WTC11 (cell line): Measurements from ENCODE around the gene CCDC178. TPM values are rescaled to one million over a fixed set of nuclear protein-coding genes. Genes with fewer than 3 reads are reported as not detected.

ENCODE experiments used
- ATAC-seq: fragments of 200-7000 bp; cut with Tn5 transposase; 2 replicates; pipeline ENCODE4 v1.10.0; 2021; ENCODE audit warnings: mild to moderate bottlenecking, moderate library complexity
- CTCF ChIA-PET: fragments of 300-600 bp; sonication (Branson Sonifier 250); formaldehyde crosslinking; loops from one replicate; lab custom pipeline; 2021; ENCODE audit warnings: antibody characterized with exemption; lab: Charles Lee
- POLR2A ChIA-PET: fragments of 350-600 bp; sonication (Branson Sonifier 250); formaldehyde crosslinking; loops from one replicate; lab custom pipeline; 2021; ENCODE audit warnings: antibody characterized with exemption; lab: Charles Lee
- DNase-seq: peaks from one replicate; pipeline ENCODE4 v3.0.0; 2021; ENCODE audit warnings: low spot score
- H3K27ac Mint-ChIP-seq: 2 replicates; pipeline ENCODE4 v1.8.0; 2021; ENCODE audit warnings: mixed read lengths
- H3K27me3 Mint-ChIP-seq: 2 replicates; pipeline ENCODE4 v1.8.0; 2021; ENCODE audit warnings: low read depth, mild to moderate bottlenecking, moderate library complexity, mixed read lengths
- H3K36me3 Mint-ChIP-seq: 2 replicates; pipeline ENCODE4 v1.8.0; 2021; ENCODE audit warnings: mixed read lengths
- H3K4me1 Mint-ChIP-seq: 2 replicates; pipeline ENCODE4 v1.8.0; 2022; ENCODE audit warnings: mixed read lengths
- H3K4me3 Mint-ChIP-seq: 2 replicates; pipeline ENCODE4 v1.8.0; 2021; ENCODE audit warnings: mild to moderate bottlenecking, moderate library complexity, mixed read lengths
- H3K9me3 Mint-ChIP-seq: 2 replicates; pipeline ENCODE4 v1.8.0; 2021; ENCODE audit warnings: mixed read lengths
- AFF4 ChIP-seq: sonication (generic); formaldehyde crosslinking; IDR thresholded peaks from 2 replicates; pipeline ENCODE4 v1.8.1; 2023; ENCODE audit warnings: mild to moderate bottlenecking, missing genetic modification reagents, borderline replicate concordance
- ATF1 ChIP-seq: sonication (generic); formaldehyde crosslinking; IDR thresholded peaks from 2 replicates; pipeline ENCODE4 v1.8.1; 2023; ENCODE audit warnings: mild to moderate bottlenecking, moderate library complexity, missing genetic modification reagents
- CREM ChIP-seq: sonication (generic); formaldehyde crosslinking; IDR thresholded peaks from 2 replicates; pipeline ENCODE4 v1.8.1; 2022; ENCODE audit warnings: mild to moderate bottlenecking, missing genetic modification reagents, moderate library complexity
- CTCF ChIP-seq: fragments of 200-600 bp; IDR thresholded peaks from 2 replicates; pipeline ENCODE4 v1.8.0; 2022; ENCODE audit warnings: antibody characterized with exemption
- E2F4 ChIP-seq: sonication (generic); formaldehyde crosslinking; IDR thresholded peaks from 2 replicates; pipeline ENCODE4 v1.8.1; 2022; ENCODE audit warnings: low read depth, mild to moderate bottlenecking, moderate library complexity, missing genetic modification reagents, borderline replicate concordance
- FOXP1 ChIP-seq: sonication (generic); formaldehyde crosslinking; IDR thresholded peaks from 2 replicates; pipeline ENCODE4 v1.8.0; 2022; ENCODE audit warnings: missing genetic modification reagents, mild to moderate bottlenecking, moderate library complexity, borderline replicate concordance
- GTF2I ChIP-seq: fragments of 250-450 bp; sonication (Bioruptor Pico); conservative IDR thresholded peaks from 2 replicates; pipeline ENCODE4 v1.4.0; 2021; ENCODE audit warnings: mild to moderate bottlenecking
- HMGA2 ChIP-seq: fragments of 250-450 bp; sonication (Bioruptor Pico); IDR thresholded peaks from 2 replicates; pipeline ENCODE4 v1.4.0; 2021; ENCODE audit warnings: mild to moderate bottlenecking, moderate library complexity
- JAZF1 ChIP-seq: fragments of 250-450 bp; sonication (Bioruptor Pico); IDR thresholded peaks from 2 replicates; pipeline ENCODE4 v1.9.0; 2021; ENCODE audit warnings: moderate library complexity, mild to moderate bottlenecking, inconsistent platforms
- NR1H2 ChIP-seq: sonication (generic); formaldehyde crosslinking; IDR thresholded peaks from 2 replicates; pipeline ENCODE4 v1.9.0; 2021; ENCODE audit warnings: mild to moderate bottlenecking, moderate library complexity, missing genetic modification reagents
- NR2C2 ChIP-seq: sonication (generic); formaldehyde crosslinking; IDR thresholded peaks from 2 replicates; pipeline ENCODE4 v1.8.0; 2022; ENCODE audit warnings: mild to moderate bottlenecking, missing genetic modification reagents
- OVOL2 ChIP-seq: fragments of 250-450 bp; sonication (Bioruptor Pico); IDR thresholded peaks from 2 replicates; pipeline ENCODE4 v1.9.0; 2021; ENCODE audit warnings: mild to moderate bottlenecking, borderline replicate concordance
- PRRX2 ChIP-seq: fragments of 250-450 bp; sonication (Bioruptor Pico); IDR thresholded peaks from 2 replicates; pipeline ENCODE4 v1.8.0; 2021; ENCODE audit warnings: mild to moderate bottlenecking
- SMAD4 ChIP-seq: sonication (generic); formaldehyde crosslinking; IDR thresholded peaks from 2 replicates; pipeline ENCODE4 v1.8.0; 2022; ENCODE audit warnings: mild to moderate bottlenecking, missing genetic modification reagents
- SP1 ChIP-seq: sonication (generic); formaldehyde crosslinking; conservative IDR thresholded peaks from 2 replicates; pipeline ENCODE4 v1.8.1; 2022; ENCODE audit warnings: missing genetic modification reagents
- TEAD4 ChIP-seq: sonication (generic); formaldehyde crosslinking; IDR thresholded peaks from 2 replicates; pipeline ENCODE4 v1.8.0; 2022; ENCODE audit warnings: mild to moderate bottlenecking, missing genetic modification reagents
- ZBTB21 ChIP-seq: sonication (generic); formaldehyde crosslinking; IDR thresholded peaks from 2 replicates; pipeline ENCODE4 v1.8.1; 2023; ENCODE audit warnings: mild to moderate bottlenecking, missing genetic modification reagents, borderline replicate concordance
- ZNF263 ChIP-seq: sonication (generic); formaldehyde crosslinking; IDR thresholded peaks from 2 replicates; pipeline ENCODE4 v1.8.1; 2022; ENCODE audit warnings: low read depth, mild to moderate bottlenecking, moderate library complexity, missing genetic modification reagents
- total RNA-seq: library from RNA; stranded (reverse); gene quantifications from 3 replicates; pipeline ENCODE4 v1.2.3, GENCODE V29; 2021
- TF ChIP-seq, protein P1 (sequence below): sonication (generic); formaldehyde crosslinking; IDR thresholded peaks from 2 replicates; pipeline ENCODE4 v1.8.1; 2023; ENCODE audit warnings: mild to moderate bottlenecking, missing genetic modification reagents, moderate library complexity
- TF ChIP-seq, protein P2 (sequence below): sonication (generic); formaldehyde crosslinking; IDR thresholded peaks from 2 replicates; pipeline ENCODE4 v1.8.1; 2023; ENCODE audit warnings: mild to moderate bottlenecking, missing genetic modification reagents
- TF ChIP-seq, protein P3 (sequence below): sonication (generic); formaldehyde crosslinking; IDR thresholded peaks from 2 replicates; pipeline ENCODE4 v1.8.0; 2022; ENCODE audit warnings: mild to moderate bottlenecking, missing genetic modification reagents

Gene CCDC178
- total RNA-seq, 1 experiment from 2014 or later: 0.20 TPM

GRCh38 chr18:33115917-33116316, 324.6 kb downstream of the CCDC178 start:
- POLR2A ChIA-PET: no interaction called here
- no peak for TF ChIP-seq ATF1 (CRISPR knock-in tag)
- TF ChIP-seq, all 79 proteins: peak for 0

GRCh38 chr18:33115476-33115875, 325.0 kb downstream of the CCDC178 start:
- no peak for DNase-seq
- TF ChIP-seq CREM (no peak), OVOL2 (CRISPR knock-in tag) (no peak), NR2C2 (CRISPR knock-in tag) (no peak), CTCF (no peak), HMGA2 (CRISPR knock-in tag) (no peak), PRRX2 (CRISPR knock-in tag) (no peak), SP1 (CRISPR knock-in tag) (no peak), ZBTB21 (CRISPR knock-in tag) (no peak), TEAD4 (CRISPR knock-in tag) (no peak), E2F4 (CRISPR knock-in tag) (no peak), ZNF263 (CRISPR knock-in tag) (no peak), AFF4 (CRISPR knock-in tag) (no peak), FOXP1 (no peak), NR1H2 (CRISPR knock-in tag) (no peak), JAZF1 (CRISPR knock-in tag) (no peak), GTF2I (CRISPR knock-in tag) (no peak), SMAD4 (CRISPR knock-in tag) (no peak)
- TF ChIP-seq, protein P1, sequence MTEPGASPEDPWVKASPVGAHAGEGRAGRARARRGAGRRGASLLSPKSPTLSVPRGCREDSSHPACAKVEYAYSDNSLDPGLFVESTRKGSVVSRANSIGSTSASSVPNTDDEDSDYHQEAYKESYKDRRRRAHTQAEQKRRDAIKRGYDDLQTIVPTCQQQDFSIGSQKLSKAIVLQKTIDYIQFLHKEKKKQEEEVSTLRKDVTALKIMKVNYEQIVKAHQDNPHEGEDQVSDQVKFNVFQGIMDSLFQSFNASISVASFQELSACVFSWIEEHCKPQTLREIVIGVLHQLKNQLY (CRISPR knock-in tag): no peak
- TF ChIP-seq, protein P2, sequence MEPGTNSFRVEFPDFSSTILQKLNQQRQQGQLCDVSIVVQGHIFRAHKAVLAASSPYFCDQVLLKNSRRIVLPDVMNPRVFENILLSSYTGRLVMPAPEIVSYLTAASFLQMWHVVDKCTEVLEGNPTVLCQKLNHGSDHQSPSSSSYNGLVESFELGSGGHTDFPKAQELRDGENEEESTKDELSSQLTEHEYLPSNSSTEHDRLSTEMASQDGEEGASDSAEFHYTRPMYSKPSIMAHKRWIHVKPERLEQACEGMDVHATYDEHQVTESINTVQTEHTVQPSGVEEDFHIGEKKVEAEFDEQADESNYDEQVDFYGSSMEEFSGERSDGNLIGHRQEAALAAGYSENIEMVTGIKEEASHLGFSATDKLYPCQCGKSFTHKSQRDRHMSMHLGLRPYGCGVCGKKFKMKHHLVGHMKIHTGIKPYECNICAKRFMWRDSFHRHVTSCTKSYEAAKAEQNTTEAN: no peak
- TF ChIP-seq, protein P3, sequence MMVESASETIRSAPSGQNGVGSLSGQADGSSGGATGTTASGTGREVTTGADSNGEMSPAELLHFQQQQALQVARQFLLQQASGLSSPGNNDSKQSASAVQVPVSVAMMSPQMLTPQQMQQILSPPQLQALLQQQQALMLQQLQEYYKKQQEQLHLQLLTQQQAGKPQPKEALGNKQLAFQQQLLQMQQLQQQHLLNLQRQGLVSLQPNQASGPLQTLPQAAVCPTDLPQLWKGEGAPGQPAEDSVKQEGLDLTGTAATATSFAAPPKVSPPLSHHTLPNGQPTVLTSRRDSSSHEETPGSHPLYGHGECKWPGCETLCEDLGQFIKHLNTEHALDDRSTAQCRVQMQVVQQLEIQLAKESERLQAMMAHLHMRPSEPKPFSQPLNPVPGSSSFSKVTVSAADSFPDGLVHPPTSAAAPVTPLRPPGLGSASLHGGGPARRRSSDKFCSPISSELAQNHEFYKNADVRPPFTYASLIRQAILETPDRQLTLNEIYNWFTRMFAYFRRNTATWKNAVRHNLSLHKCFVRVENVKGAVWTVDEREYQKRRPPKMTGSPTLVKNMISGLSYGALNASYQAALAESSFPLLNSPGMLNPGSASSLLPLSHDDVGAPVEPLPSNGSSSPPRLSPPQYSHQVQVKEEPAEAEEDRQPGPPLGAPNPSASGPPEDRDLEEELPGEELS (CRISPR knock-in tag): no peak
- ATAC-seq: no peak
- Mint-ChIP-seq H3K9me3 (peaks cover 6% of the 10 kb centered on the region), H3K27me3 (no peaks in the 10 kb centered on the region; the same call in 1 of the 2 replicates), H3K4me1 (peaks cover 4% of the 10 kb centered on the region), H3K36me3 (no peaks in the 10 kb centered on the region), H3K4me3 (no peak overlapping the region), H3K27ac (no peak overlapping the region)
- ChIA-PET POLR2A (no interaction called here), CTCF (no interaction called here)

More at GRCh38 chr18:33115917-33116316, 324.6 kb downstream of the CCDC178 start:
- CTCF ChIA-PET: no interaction called here
- ATAC-seq (no peak), DNase-seq (no peak)
- Mint-ChIP-seq H3K9me3 (peaks cover 6% of the 10 kb centered on the region), H3K27me3 (no peaks in the 10 kb centered on the region; the same call in 1 of the 2 replicates), H3K4me3 (no peak overlapping the region), H3K4me1 (peaks cover 4% of the 10 kb centered on the region), H3K36me3 (no peaks in the 10 kb centered on the region), H3K27ac (no peak overlapping the region)
